ENCODE results near the gene HRH1.

The HRH1 gene

DNA sequence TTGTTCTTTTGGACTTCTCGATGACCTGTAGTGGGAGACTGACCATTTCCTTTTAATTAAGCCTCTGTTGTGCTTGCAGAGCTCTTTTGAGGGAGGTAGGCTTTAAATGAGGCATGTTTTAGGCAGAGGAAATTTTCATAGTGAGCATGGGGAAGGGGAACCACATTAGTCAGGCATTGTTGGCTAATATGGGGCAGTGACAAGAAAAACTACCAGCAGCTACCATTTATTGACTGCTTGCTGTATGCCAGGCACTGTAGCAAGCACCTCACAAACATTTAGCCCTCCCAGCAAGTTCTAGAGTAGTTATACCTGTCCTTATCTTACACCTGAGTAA lies 128.8 kb downstream of the HRH1 start:
- no peak for DNase-seq (ENCODE audit: low read depth)

- DNase-seq (ENCODE audit: low read depth): no peak
Measured at GRCh38 chr3:11284011-11284410, 129.7 kb downstream of the HRH1 start.

GRCh38 chr3:11285471-11285870 lies 131.2 kb downstream of the HRH1 start:
- DNase-seq (ENCODE audit: low read depth): no peak

DNA sequence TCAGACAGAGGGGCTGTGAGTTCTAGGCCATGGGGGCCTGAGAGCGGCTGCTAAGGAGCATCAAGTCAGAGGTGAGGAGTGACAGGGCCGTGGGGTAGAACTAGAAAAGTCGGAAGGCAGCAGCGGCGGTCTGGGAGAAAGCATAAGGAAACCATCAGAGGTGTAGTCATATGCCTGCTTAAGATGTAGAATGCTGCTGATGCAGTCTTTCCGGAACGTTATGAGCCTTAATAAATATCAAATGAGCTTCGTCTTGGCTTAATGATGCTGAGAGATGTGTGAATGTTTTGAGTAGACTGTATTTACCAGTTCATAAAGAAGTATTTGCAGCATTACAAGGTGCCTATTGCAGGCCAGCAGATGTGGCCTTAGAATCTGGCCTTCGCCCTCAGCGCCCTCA lies 133.1 kb downstream of the HRH1 start:
- no peak for DNase-seq (ENCODE audit: low read depth)

DNA sequence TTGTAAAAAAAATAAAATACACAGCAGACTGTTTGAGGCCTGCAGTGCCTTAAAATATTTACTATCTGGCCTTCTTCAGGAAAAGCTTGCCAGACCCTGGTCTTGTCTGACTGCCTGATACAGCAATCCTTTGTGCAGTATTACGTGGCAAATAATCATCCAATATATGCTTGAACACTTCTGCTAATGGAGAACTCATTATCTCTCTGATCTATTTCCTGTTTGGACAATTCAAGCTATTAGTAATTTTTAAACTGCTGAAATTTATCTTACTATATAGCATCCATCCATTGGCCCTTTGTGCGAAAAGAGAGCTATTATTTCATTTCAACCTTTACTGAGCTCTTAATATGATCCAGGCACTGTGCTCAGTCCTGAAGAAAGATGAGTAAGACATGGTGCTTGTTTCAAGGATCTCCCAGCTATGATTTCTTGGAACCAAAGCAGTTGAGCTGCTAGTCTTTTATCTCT lies 133.8 kb downstream of the HRH1 start:
- DNase-seq (ENCODE audit: low read depth): no peak

GRCh38 chr3:11288786-11289637 lies 134.7 kb downstream of the HRH1 start:
- peak; percentile 83 for DNase-seq (ENCODE audit: low read depth)

GRCh38 chr3:11289864-11290263 lies 135.6 kb downstream of the HRH1 start:
- DNase-seq (ENCODE audit: low read depth): no peak

- DNase-seq (ENCODE audit: low read depth): peak; percentile 69
Measured at GRCh38 chr3:11290743-11291680, 136.7 kb downstream of the HRH1 start.

DNA sequence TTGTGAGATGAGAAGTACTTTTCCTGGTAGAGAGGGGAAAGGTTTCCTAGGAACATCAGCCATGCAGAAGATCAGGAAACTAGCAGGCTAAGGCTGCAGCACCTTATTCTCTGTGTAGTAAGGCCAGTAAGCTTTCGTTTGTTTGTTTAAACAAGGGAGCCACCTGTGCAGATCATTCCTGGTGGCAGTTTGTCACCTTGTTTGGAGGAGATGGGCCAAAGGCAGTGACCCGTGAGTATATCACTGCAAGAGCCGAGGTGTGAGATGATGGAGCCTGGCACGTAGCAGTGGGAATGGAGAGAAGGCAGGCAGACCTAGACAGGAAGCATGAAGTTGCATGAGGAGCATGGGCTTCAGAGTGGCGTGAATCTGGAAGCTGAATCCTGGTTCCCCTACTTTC lies 137.5 kb downstream of the HRH1 start:
- DNase-seq (ENCODE audit: low read depth): no peak

GRCh38 chr3:11297126-11297525 lies 142.8 kb downstream of the HRH1 start:
- DNase-seq (ENCODE audit: low read depth): no peak

GRCh38 chr3:11300970-11301369 lies 146.7 kb downstream of the HRH1 start:
- DNase-seq (ENCODE audit: low read depth): no peak

- no peak for DNase-seq (ENCODE audit: low read depth)
Measured at GRCh38 chr3:11302444-11302843, 148.2 kb downstream of the HRH1 start.

DNA sequence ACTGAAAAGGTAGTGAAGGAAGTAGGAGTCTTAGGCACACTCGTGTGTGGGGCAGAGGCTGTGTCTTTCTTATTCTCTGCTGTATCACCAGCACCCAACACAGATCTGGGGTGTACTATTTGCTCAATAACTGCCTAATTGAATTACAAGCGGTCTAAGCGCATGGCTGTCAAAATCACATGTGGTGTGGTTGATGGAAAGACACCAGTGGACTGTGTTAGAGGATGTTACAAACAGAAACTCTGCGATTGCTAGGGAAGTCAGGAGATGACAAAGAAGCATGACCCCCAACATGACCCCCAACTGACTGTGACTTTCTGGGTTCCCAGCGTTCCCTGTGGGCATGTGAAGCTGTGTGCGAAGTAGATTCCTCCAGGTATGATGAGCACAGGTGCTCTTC lies 149.9 kb downstream of the HRH1 start:
- DNase-seq (ENCODE audit: low read depth): no peak

GRCh38 chr3:11305509-11305908 lies 151.2 kb downstream of the HRH1 start:
- no peak for DNase-seq (ENCODE audit: low read depth)

DNA sequence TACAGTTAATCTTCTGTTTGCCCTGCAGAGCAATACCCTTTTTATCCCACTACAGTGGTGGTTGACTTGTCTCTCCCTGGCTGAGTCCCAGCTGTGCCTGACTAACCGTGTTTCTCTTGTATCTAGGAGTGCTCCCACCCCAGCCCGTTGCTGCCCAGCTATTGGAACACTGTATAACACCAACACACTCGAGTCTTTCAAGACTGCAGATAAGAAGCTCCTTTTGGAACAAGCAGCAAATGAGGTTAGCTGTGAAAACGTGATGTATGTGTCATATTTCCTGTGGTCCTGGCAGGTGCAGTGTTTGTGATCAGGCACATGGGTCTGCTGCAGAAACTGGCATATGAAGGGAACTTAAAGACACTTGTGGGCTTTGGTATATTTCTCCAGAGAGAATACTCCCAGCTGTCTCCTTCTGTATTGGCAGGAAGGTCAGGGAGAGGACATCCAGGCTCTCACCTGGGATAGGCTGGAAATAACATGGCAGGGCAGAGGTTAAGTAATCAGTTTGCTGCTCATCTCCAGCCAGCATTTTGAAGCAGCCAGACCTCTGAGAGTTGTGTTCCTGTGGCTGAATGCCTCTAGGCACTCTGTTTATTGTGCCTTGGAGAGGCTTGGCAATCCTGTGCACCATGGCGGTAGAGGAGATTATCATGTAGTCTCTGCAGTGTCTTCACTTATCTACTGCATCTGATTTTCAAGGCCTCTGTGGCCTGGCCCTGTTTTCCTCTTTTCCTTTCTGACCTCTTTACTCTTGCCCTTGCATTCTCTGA lies 152.7 kb downstream of the HRH1 start:
- no peak for DNase-seq (ENCODE audit: low read depth)

- DNase-seq (ENCODE audit: low read depth): no peak
Measured at GRCh38 chr3:11307830-11308432, 153.6 kb downstream of the HRH1 start.

DNA sequence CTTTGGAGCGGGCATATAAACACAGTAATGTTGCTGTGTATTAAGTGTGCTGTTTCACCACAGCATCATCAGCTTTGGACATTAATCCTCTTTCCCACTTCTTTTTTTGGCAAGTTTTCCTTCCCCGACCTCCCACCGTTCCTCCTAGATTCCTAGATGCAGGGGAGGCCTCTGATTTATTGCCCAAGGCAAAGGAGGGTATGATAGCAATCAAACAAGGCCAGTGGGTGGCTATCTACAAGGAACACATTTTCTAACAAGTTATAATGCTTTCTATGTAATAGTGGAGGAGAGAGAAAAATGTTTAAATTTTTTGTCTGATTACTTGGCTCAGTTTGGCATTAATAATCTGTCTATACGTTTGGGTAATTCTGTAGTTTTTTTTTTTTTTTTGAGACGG lies 156.0 kb downstream of the HRH1 start:
- no peak for DNase-seq (ENCODE audit: low read depth)

- DNase-seq (ENCODE audit: low read depth): no peak
Measured at GRCh38 chr3:11312166-11312565, 157.9 kb downstream of the HRH1 start.

All from non-pigmented ciliary epithelial cell (primary cell).